Uterus (tissue), 2 donors: ENCODE data around the gene OSBPL8.

Source experiments
- CTCF ChIP-seq, 4 experiments: fragments of 200-600 bp in 2 of 4; fragments of 450-650 bp in 2 of 4; sonication (generic) in 2 of 4; IDR thresholded peaks; one replicate each; pipeline ENCODE4 v1.5.1; 2016 to 2019; ENCODE audit warnings: antibody characterized with exemption in 4 of 4, mild to moderate bottlenecking in 2 of 4, moderate library complexity in 1 of 4
- POLR2A ChIP-seq, 2 donors: fragments of 450-650 bp; IDR thresholded peaks; one replicate each; pipeline ENCODE4 v1.6.1; 2016; ENCODE audit warnings: antibody characterized with exemption in 2 of 2, mild to moderate bottlenecking in 1 of 2, moderate library complexity in 1 of 2

- no peak for TF ChIP-seq CTCF (IDR thresholded peaks at IDR 0.05)
- TF ChIP-seq POLR2A (IDR thresholded peaks at IDR 0.05) = no peak
Measured at GRCh38 chr12:76379261-76379660, 180.3 kb downstream of the OSBPL8 start.
